ENCODE measurements around the gene FOXO4.
A peak's percentile ranks its signal among the peaks of the same experiment; 100 is the strongest.

Gene FOXO4

DNA sequence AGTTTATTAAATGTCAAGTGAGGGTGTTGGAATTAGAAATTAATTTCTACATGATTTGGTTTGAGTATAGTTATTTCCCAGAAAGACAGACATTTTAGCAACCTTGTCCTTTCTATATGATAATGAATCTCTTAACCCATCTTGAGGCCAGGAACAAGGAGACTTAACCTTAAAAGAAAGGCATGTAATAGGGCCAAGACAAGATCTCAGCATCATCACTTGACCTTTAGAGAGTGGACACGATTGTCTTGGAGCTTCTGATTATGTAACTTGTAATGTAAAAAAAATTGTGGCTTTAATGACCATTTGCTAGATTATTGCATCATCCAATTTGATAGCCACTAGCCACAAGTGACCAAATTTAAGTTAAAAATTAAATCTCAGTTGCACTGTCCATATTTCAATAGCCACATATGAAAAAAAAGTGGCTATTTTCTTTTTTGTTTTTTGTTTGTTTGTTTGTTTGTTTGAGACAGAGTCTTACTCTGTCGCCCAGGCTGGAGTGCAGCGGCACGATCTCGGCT is 13.5 kb upstream of the FOXO4 start:
- TF ChIP-seq, protein P1, sequence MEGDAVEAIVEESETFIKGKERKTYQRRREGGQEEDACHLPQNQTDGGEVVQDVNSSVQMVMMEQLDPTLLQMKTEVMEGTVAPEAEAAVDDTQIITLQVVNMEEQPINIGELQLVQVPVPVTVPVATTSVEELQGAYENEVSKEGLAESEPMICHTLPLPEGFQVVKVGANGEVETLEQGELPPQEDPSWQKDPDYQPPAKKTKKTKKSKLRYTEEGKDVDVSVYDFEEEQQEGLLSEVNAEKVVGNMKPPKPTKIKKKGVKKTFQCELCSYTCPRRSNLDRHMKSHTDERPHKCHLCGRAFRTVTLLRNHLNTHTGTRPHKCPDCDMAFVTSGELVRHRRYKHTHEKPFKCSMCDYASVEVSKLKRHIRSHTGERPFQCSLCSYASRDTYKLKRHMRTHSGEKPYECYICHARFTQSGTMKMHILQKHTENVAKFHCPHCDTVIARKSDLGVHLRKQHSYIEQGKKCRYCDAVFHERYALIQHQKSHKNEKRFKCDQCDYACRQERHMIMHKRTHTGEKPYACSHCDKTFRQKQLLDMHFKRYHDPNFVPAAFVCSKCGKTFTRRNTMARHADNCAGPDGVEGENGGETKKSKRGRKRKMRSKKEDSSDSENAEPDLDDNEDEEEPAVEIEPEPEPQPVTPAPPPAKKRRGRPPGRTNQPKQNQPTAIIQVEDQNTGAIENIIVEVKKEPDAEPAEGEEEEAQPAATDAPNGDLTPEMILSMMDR (IDR thresholded peaks at IDR 0.05; ENCODE audit: low read depth, low read length), result no peak
- in situ Hi-C loops (cut with HindIII; ENCODE audit: low sequenced_read_pairs), result no loop called here
- H3K4me3 ChIP-seq (ENCODE audit: low read depth, low read length), result no peak overlapping the region
- no peak for DNase-seq (ENCODE audit: low read depth, low spot score)

DNA sequence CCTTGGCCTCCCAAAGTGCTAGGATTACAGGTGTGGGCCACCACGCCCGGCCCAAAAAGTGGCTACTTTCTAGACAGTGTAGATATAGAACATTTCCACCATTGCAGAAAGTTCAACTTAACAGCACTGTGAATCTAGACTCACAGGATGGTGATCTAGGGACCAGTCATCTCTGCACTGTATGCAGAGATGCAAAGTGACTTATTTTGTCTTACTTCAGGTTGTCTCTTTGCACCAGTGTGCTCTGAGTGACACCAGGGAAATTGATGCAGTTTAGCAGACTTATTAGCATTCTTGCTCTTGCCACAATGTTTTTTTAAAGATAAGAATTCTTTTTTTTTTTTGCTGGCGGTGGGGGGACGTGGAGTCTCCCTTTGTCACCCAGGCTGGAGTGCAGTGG is 12.8 kb upstream of the FOXO4 start:
- TF ChIP-seq, protein P1 (IDR thresholded peaks at IDR 0.05; ENCODE audit: low read depth, low read length), result no peak
- in situ Hi-C loops (cut with HindIII; ENCODE audit: low sequenced_read_pairs), result no loop called here
- H3K4me3 ChIP-seq (ENCODE audit: low read depth, low read length), result no peak overlapping the region
- DNase-seq (ENCODE audit: low read depth, low spot score), result no peak

DNA sequence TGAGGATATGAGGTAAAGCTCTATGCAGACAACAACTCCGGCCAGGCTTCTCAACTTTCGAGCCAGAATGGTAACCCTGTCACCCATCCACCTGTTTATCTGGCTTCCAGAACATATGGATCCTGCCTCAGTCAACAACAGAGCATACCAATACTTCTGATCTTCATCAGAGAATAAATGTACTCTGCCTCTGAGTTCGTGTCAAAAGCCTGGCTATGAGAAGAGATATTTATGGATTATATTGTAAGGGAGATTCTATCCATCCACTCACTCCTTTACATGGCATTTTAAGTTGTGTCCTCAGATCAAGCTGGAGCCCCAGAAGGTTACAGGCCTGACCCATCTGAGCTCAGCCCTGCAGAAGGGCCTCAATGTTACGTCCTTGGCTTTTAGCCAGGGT is 9.8 kb upstream of the FOXO4 start:
- TF ChIP-seq, protein P1 (IDR thresholded peaks at IDR 0.05; ENCODE audit: low read depth, low read length), result no peak
- in situ Hi-C loops (cut with HindIII; ENCODE audit: low sequenced_read_pairs), result no loop called here
- no peak for DNase-seq (ENCODE audit: low read depth, low spot score)
- H3K4me3 ChIP-seq (ENCODE audit: low read depth, low read length), result no peak overlapping the region

DNA sequence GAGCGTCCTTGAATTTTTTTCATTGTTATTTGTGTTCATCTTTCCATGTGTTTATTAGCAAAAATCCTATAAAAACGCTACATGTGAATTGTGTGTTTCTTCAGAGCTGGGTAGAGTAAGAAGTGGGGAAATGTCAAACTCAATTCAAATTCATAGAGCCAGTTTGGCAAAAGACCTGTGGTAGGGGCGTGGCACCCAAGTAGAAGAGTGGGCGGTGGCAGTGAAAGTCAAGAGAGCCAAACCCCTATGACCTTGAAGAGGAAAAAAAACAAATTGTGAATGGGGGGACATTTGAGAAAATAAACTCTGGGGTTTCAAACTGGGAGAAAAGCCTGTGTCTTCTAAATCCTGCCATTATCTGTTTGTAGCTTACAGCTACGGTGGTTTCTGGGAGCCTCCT is 4.4 kb upstream of the FOXO4 start:
- no peak for DNase-seq (ENCODE audit: low read depth, low spot score)
- TF ChIP-seq, protein P1 (IDR thresholded peaks at IDR 0.05; ENCODE audit: low read depth, low read length), result no peak
- H3K4me3 ChIP-seq (ENCODE audit: low read depth, low read length), result no peak overlapping the region
- in situ Hi-C loops (cut with HindIII; ENCODE audit: low sequenced_read_pairs), result no loop called here

DNA sequence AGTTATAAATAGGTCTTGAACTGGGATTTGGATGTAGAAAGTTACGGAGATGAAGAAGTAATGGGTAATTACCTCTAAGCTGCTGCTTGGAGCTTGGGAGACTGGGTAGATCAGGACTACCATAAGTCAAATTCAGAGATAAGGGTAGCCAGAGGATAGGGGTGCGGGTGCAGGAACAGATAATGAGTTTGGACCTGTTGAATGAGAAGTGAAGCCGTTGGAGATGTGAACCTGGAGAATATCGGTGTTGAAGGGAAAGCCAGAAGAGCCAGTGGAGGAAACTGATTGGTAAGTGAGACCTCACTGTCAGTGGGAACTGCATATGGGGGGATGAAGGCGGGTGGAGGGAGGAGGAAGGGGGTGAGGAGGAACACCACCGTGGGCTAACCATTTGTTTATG is 618 bp upstream of the FOXO4 start:
- H3K4me3 ChIP-seq (ENCODE audit: low read depth, low read length), result peak overlapping the region; percentile 58
- in situ Hi-C loops (cut with HindIII; ENCODE audit: low sequenced_read_pairs), result no loop called here
- no peak for DNase-seq (ENCODE audit: low read depth, low spot score)
- TF ChIP-seq, protein P1 (IDR thresholded peaks at IDR 0.05; ENCODE audit: low read depth, low read length), result no peak

DNA sequence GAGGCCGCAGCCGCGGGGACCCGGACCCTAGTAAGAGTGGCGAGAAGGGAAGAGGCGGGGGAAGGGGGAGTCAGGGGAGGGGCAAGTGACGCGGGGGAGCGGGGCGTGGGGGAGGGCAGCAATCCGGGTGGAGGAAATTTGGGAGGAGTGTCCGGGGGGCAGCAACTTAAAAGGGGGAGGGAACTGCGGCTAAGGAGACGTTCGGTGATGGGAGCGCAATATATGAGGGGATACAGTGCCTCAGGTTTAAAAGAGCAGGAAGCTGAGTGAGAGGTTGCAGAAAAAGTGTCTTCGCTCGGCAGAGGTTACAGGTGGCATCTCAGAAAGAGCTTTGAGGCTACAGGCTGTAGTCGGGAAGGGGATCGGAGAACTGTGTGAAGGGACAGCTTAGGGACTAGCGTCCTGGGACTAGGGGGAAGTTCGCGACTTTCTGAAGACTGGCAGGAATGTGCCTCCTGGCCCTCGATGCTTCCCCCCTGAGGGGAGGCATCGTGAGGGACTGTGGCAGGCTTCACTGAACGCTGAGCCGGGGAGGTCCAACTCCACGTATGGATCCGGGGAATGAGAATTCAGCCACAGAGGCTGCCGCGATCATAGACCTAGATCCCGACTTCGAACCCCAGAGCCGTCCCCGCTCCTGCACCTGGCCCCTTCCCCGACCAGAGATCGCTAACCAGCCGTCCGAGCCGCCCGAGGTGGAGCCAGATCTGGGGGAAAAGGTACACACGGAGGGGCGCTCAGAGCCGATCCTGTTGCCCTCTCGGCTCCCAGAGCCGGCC is 519 bp downstream of the FOXO4 start:
- no peak for DNase-seq (ENCODE audit: low read depth, low spot score)
- peak overlapping the region; percentile 58 for H3K4me3 ChIP-seq (ENCODE audit: low read depth, low read length)
- TF ChIP-seq, protein P1 (IDR thresholded peaks at IDR 0.05; ENCODE audit: low read depth, low read length), result no peak
- in situ Hi-C loops (cut with HindIII; ENCODE audit: low sequenced_read_pairs), result no loop called here
